Liver (tissue), 3 donors: Measurements from ENCODE around the gene CCDC187.

Experiments used
- ATF3 ChIP-seq: IDR thresholded peaks from 2 replicates; pipeline ENCODE4 v1.6.1; 2016; ENCODE audit warnings: antibody characterized with exemption
- JUND ChIP-seq, 2 donors: IDR thresholded peaks; 2 replicates each; pipeline ENCODE4 v1.6.1; 2016; ENCODE audit warnings: antibody characterized with exemption in 2 of 2
- MAX ChIP-seq: IDR thresholded peaks from 2 replicates; pipeline ENCODE4 v1.6.1; 2016; ENCODE audit warnings: antibody characterized with exemption
- RXRA ChIP-seq, 2 donors: IDR thresholded peaks; 2 replicates each; pipeline ENCODE4 v1.6.1; 2017 to 2018; ENCODE audit warnings: antibody characterized with exemption in 2 of 2, mild to moderate bottlenecking in 1 of 2
- TAF1 ChIP-seq: conservative IDR thresholded peaks from 2 replicates; pipeline ENCODE4 v1.6.1; 2016; ENCODE audit warnings: antibody characterized with exemption, mild to moderate bottlenecking
- YY1 ChIP-seq: IDR thresholded peaks from 2 replicates; pipeline ENCODE4 v1.6.1; 2016; ENCODE audit warnings: antibody characterized with exemption, mild to moderate bottlenecking
- TF ChIP-seq, protein P1 (sequence below): fragments of 150-350 bp; IDR thresholded peaks from 2 replicates; pipeline ENCODE4 v1.5.1; 2017; ENCODE audit warnings: improper control_type of control experiment, low read depth, low read length; ENCODE audit not compliant: missing input control
- donor health status: healthy.
- donor health status: healthy.

- TF ChIP-seq, protein P1, sequence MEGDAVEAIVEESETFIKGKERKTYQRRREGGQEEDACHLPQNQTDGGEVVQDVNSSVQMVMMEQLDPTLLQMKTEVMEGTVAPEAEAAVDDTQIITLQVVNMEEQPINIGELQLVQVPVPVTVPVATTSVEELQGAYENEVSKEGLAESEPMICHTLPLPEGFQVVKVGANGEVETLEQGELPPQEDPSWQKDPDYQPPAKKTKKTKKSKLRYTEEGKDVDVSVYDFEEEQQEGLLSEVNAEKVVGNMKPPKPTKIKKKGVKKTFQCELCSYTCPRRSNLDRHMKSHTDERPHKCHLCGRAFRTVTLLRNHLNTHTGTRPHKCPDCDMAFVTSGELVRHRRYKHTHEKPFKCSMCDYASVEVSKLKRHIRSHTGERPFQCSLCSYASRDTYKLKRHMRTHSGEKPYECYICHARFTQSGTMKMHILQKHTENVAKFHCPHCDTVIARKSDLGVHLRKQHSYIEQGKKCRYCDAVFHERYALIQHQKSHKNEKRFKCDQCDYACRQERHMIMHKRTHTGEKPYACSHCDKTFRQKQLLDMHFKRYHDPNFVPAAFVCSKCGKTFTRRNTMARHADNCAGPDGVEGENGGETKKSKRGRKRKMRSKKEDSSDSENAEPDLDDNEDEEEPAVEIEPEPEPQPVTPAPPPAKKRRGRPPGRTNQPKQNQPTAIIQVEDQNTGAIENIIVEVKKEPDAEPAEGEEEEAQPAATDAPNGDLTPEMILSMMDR: no peak
- TF ChIP-seq JUND (IDR thresholded peaks at IDR 0.05) (no peak), ATF3 (no peak), MAX (no peak), TAF1 (no peak), RXRA (IDR thresholded peaks at IDR 0.05) (no peak), YY1 (no peak)
These were observed 15.7 kb downstream of the CCDC187 start for GRCh38 chr9:136287960-136288753.
